22Rv1 (cell line): ENCODE results near the gene CCDC190.

Source experiments
- ZFX ChIP-seq: fragments of 450-650 bp; IDR thresholded peaks from 2 replicates; pipeline ENCODE4 v1.6.1; 2017; ENCODE audit warnings: antibody characterized with exemption, borderline replicate concordance
- TF ChIP-seq, protein P1 (sequence below): fragments of 450-650 bp; IDR thresholded peaks from 2 replicates; pipeline ENCODE4 v1.5.1; 2017; ENCODE audit warnings: mild to moderate bottlenecking

DNA sequence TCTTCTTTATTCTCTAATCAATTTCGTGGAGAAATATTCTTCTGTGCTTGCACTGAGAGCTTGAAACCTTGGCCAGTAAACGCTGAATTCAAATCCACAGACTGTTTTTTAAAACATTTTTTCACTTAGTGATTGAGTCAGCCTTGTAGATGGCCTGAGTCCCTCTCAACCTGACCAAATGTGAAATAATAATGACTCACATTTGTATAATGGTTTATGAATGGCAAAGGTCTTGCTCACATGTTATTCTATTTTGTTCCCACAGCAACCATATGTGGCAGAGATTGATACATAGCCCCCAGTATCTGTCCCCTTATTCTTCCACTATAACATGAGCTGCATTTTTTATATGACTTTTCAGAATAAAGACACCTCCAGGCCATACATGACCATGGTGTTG, 47.8 kb upstream of the CCDC190 start:
- TF ChIP-seq, protein P1, sequence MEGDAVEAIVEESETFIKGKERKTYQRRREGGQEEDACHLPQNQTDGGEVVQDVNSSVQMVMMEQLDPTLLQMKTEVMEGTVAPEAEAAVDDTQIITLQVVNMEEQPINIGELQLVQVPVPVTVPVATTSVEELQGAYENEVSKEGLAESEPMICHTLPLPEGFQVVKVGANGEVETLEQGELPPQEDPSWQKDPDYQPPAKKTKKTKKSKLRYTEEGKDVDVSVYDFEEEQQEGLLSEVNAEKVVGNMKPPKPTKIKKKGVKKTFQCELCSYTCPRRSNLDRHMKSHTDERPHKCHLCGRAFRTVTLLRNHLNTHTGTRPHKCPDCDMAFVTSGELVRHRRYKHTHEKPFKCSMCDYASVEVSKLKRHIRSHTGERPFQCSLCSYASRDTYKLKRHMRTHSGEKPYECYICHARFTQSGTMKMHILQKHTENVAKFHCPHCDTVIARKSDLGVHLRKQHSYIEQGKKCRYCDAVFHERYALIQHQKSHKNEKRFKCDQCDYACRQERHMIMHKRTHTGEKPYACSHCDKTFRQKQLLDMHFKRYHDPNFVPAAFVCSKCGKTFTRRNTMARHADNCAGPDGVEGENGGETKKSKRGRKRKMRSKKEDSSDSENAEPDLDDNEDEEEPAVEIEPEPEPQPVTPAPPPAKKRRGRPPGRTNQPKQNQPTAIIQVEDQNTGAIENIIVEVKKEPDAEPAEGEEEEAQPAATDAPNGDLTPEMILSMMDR: no peak
- TF ChIP-seq ZFX: no peak
